ENCODE measurements around the gene LDB3. TPM values are rescaled to one million over a fixed set of nuclear protein-coding genes. Genes with fewer than 3 reads are reported as not detected.
A peak's percentile ranks its signal among the peaks of the same experiment; 100 is the strongest.
"Not testable (repeated sequence)": the region's sequence is repeated elsewhere in the genome, so short reads cannot be mapped to it uniquely, and the experiment has no call there.

Gene LDB3
- total RNA-seq, 1 donor from 2014 or later, result 4.7 TPM

DNA sequence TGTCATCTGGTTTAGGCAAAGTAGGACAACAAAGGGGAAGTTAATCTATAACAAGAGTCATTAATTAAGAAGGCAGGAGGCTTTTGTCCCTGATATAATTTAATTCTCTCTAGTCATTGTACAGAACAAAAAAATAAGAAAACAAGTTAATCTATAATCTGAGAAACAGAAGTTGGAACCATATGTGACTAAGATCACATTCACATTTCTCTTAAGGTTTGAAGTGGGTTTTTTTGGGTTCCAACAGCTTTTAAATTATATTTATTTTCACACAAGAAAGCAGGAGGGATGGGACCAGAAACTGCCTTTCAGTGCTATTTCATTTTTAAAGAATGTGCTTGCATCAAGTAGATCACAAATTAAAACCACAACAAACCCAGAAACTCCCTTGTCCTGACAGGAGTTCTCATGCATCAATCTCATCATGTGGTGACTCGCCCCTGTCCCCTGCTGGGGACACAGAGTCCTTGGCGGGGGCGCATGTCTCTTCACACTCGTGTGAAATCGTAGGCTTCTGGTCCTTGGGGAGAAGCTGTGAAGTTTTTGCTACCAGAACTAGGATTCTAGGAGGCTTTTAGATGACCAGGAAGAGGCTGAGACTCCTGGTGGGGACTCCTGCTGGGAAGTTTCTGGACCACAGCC, 24.0 kb upstream of the LDB3 start:
- Histone ChIP-seq H3K4me1 (peaks cover 28% of the 10 kb centered on the region), H3K27ac (no peak overlapping the region), H3K4me3 (no peak overlapping the region), H3K36me3 (no peaks in the 10 kb centered on the region), H3K9me3 (no peaks in the 10 kb centered on the region), H3K27me3 (no peaks in the 10 kb centered on the region)
- no peak for DNase-seq (ENCODE audit: extremely low spot score in 2 of 2)
- TF ChIP-seq POLR2A (IDR thresholded peaks at IDR 0.05) (no peak), POLR2AphosphoS5 (IDR thresholded peaks at IDR 0.05; ENCODE audit: insufficient read depth in 1 of 2, low read depth in 1 of 2) (no peak)
- TF ChIP-seq, protein P1, sequence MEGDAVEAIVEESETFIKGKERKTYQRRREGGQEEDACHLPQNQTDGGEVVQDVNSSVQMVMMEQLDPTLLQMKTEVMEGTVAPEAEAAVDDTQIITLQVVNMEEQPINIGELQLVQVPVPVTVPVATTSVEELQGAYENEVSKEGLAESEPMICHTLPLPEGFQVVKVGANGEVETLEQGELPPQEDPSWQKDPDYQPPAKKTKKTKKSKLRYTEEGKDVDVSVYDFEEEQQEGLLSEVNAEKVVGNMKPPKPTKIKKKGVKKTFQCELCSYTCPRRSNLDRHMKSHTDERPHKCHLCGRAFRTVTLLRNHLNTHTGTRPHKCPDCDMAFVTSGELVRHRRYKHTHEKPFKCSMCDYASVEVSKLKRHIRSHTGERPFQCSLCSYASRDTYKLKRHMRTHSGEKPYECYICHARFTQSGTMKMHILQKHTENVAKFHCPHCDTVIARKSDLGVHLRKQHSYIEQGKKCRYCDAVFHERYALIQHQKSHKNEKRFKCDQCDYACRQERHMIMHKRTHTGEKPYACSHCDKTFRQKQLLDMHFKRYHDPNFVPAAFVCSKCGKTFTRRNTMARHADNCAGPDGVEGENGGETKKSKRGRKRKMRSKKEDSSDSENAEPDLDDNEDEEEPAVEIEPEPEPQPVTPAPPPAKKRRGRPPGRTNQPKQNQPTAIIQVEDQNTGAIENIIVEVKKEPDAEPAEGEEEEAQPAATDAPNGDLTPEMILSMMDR (IDR thresholded peaks at IDR 0.05), result no peak
- intact Hi-C loops (cut with DNase I), result no loop called here

DNA sequence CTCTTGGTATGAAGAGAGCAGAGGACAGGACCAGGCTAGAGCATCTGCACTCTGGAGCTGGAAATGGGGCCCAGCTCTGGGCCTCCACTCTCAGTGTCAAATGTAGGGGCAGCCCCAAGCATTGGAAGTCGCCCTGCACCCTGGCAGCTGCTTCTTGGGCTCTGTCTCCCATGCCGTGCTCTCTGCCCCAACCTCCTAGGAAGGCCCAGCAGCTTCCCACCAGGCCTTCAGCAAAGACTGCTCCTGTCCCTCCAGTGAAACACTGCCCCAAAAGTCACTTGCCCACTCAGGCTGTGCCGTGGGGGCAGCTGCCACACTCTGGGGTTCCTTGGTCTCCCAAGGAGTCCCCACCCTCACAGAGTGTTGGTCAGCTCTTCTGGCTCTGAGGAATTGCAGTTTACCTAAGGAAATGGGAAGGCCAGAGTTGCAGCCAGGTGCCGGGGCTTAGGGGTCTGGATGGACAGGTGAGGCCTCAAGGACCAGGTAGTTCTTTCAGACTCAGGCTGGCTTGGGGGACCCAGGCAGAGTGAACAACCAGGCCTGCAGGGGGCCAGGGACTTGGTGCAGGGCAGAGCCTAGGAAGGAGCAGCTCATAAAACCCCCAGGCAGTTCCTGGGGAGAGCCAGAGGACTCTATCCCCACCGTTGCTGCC, 23.4 kb upstream of the LDB3 start:
- Histone ChIP-seq H3K4me1 (peaks cover 35% of the 10 kb centered on the region), H3K27ac (no peak overlapping the region), H3K9me3 (no peaks in the 10 kb centered on the region), H3K4me3 (no peak overlapping the region), H3K27me3 (no peaks in the 10 kb centered on the region), H3K36me3 (no peaks in the 10 kb centered on the region)
- no peak for TF ChIP-seq POLR2AphosphoS5 (IDR thresholded peaks at IDR 0.05; ENCODE audit: insufficient read depth in 1 of 2, low read depth in 1 of 2)
- no peak for TF ChIP-seq POLR2A (IDR thresholded peaks at IDR 0.05)
- TF ChIP-seq, protein P1 (IDR thresholded peaks at IDR 0.05), result no peak
- intact Hi-C loops (cut with DNase I), result no loop called here
- DNase-seq (ENCODE audit: extremely low spot score in 2 of 2), result no peak

GRCh38 chr10:86645621-86646165, 22.6 kb upstream of the LDB3 start:
- DNase-seq (ENCODE audit: extremely low spot score in 2 of 2); H3K27me3 ChIP-seq; H3K36me3 ChIP-seq; intact Hi-C loops (cut with DNase I); H3K9me3 ChIP-seq; H3K4me3 ChIP-seq; H3K27ac ChIP-seq: not testable (repeated sequence)
- H3K4me1 ChIP-seq, result peaks cover 39% of the 10 kb centered on the region

GRCh38 chr10:86646532-86646931, 21.8 kb upstream of the LDB3 start:
- Histone ChIP-seq H3K27ac (no peak overlapping the region), H3K4me3 (no peak overlapping the region), H3K4me1 (peaks cover 39% of the 10 kb centered on the region), H3K27me3 (no peaks in the 10 kb centered on the region), H3K9me3 (no peaks in the 10 kb centered on the region), H3K36me3 (no peaks in the 10 kb centered on the region)
- intact Hi-C loops (cut with DNase I), result no loop called here
- TF ChIP-seq POLR2AphosphoS5 (IDR thresholded peaks at IDR 0.05; ENCODE audit: insufficient read depth in 1 of 2, low read depth in 1 of 2) (no peak), POLR2A (IDR thresholded peaks at IDR 0.05) (no peak)
- TF ChIP-seq, protein P1 (IDR thresholded peaks at IDR 0.05), result no peak
- peak in 1 of 2 donors; percentile 76 for DNase-seq (ENCODE audit: extremely low spot score in 2 of 2)

DNA sequence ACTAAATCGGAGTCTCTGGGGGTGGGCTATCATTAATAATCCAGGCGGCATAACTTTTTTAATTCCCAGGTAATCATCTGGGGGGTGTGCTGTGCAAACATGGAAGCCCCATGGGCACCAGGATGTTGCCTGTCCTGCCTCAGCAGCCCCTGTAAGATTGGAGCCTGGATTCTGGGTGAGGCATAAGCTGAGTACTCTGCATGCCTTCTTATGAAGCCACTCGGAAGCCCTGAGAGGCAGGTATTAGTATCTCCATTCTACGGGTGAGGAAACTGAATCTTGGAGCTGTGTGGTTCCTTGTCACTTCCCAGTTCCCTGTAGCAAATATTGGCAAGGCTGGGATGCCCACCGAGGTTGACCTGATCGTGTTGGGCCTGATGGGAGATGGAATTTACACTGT, 21.4 kb upstream of the LDB3 start:
- no peak overlapping the region for H3K4me3 ChIP-seq
- TF ChIP-seq POLR2AphosphoS5 (IDR thresholded peaks at IDR 0.05; ENCODE audit: insufficient read depth in 1 of 2, low read depth in 1 of 2) (no peak), POLR2A (IDR thresholded peaks at IDR 0.05) (no peak)
- TF ChIP-seq, protein P1 (IDR thresholded peaks at IDR 0.05), result no peak
- H3K27ac ChIP-seq, result no peak overlapping the region
- intact Hi-C loops (cut with DNase I), result no loop called here
- H3K9me3 ChIP-seq, result no peaks in the 10 kb centered on the region
- peak in 1 of 2 donors; percentile 82 for DNase-seq (ENCODE audit: extremely low spot score in 2 of 2)
- no peaks in the 10 kb centered on the region for H3K36me3 ChIP-seq
- no peaks in the 10 kb centered on the region for H3K27me3 ChIP-seq
- peaks cover 39% of the 10 kb centered on the region for H3K4me1 ChIP-seq
